ENCODE results near the gene CYP26B1.

- TF ChIP-seq CTCF (IDR thresholded peaks at IDR 0.05), result no peak
- no peak for TF ChIP-seq POLR2A (IDR thresholded peaks at IDR 0.05)
Measured at GRCh38 chr2:72162574-72162973, 14.9 kb upstream of the CYP26B1 start.

Data from body of pancreas (tissue), 4 donors.